HG02884 (cell line): ENCODE data around the gene TTLL12.

Experiments used
- ATAC-seq: cut with Tn5 transposase; IDR thresholded peaks from one replicate; pipeline ENCODE4 v1.9.1; 2021; ENCODE audit warnings: mild to moderate bottlenecking, moderate library complexity; ENCODE audit not compliant: unreplicated experiment

Gene TTLL12

DNA sequence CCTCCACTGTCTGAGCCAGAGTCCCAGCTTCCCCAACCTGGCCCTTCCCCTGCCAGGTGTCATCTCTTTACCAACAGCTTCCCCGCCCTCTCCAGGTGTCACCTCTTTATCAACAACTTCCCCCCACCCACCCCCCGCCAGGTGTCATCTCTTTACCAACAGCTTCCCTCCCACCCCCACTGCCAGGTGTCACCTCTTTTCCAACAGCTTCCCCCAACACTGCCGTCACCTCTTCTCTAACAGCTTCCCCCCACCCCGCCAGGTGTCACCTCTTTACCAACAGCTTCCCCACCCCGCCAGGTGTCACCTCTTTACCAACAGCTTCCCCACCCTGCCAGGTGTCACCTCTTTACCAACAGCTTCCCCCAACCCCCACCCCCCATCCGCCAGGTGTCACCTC, 29.8 kb upstream of the TTLL12 start:
- no peak for ATAC-seq

DNA sequence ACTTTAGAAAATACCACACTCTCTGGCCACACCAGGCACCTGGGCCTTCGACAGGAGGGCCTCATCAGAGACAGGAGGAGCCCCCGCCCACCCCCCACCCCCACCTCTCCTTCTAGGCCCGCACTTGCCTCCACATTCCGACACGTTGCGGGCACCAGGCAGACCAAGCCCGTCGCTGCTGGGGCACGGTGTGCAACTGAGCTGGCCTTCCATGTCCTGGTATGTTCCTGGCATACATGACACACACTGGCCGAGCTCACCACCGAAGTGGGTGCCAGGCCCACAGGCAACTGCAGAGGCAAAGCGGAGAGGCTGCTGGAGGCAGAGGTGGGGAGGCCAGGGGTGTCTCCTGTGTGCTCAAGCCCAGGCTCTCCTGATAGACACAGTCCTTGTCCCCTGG, 27.0 kb upstream of the TTLL12 start:
- no peak for ATAC-seq

DNA sequence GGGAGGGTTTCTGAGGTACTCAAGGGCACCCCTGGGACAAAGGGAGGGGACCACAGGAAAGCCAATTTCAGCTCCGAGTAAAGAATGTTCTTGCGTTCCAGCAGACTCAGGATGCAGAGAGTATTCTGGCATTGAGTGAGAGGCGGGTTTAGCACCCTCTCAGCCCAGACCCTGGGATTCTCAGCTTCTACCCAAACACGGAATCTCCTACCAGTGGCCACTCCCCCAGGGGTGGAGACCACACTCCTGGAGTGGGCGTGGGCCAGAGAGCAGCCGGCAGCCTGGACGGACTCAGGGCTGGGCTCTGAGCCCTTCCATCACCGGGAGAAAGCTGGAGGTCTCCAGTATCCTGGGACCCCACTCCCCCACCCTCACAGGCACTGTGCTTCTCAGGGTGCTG, 26.1 kb upstream of the TTLL12 start:
- ATAC-seq: no peak

DNA sequence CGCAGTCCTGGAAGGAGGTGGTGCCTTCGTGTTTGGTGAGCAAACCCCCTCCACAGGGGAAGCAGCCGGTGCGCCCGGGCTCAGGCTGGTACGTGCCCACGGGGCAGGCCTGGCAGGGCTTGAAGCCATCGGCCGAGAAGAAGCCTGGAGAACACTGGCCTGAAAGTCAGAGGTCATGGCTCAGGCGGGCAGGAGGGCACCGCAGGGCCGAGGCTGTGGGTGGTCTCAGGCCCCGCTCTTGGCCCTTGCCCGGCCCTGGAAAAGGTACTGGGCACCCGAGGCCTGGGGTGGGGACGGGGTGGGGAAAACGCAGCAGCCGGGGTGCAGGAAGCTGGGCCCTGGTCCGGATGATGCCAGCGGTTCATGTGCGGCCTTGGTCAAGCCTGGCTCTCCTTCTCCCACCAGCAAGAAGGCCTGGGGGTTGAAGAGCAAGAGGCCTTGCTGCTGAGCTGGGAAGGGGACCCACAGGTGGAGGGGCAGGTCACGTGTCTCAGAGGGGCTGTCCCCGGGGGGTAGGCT, 25.6 kb upstream of the TTLL12 start:
- ATAC-seq: no peak

DNA sequence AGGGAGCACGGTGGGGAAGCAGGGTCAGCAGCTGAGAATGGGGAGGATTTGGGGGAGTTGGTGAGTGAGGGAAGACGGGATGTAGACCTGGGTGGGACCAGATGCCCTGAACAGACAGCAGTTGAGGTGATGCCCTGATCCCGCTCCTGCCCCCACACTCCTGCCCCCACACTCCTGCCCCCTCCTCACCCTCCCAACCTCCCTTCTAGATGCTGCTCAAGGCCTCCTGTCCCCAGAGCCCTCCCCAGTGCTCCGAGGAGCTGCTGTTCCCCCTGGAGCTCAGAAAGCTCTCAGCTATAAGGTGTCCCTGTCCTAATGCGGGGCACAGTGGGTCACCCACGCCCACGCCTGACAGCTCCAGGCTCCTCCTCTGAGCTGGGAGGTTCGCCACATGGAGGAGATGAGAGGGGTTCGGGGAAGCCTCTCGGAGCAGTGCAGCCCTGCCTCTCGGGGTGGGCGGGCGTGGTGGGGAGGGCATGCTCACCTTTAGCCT, 25.1 kb upstream of the TTLL12 start:
- no peak for ATAC-seq

DNA sequence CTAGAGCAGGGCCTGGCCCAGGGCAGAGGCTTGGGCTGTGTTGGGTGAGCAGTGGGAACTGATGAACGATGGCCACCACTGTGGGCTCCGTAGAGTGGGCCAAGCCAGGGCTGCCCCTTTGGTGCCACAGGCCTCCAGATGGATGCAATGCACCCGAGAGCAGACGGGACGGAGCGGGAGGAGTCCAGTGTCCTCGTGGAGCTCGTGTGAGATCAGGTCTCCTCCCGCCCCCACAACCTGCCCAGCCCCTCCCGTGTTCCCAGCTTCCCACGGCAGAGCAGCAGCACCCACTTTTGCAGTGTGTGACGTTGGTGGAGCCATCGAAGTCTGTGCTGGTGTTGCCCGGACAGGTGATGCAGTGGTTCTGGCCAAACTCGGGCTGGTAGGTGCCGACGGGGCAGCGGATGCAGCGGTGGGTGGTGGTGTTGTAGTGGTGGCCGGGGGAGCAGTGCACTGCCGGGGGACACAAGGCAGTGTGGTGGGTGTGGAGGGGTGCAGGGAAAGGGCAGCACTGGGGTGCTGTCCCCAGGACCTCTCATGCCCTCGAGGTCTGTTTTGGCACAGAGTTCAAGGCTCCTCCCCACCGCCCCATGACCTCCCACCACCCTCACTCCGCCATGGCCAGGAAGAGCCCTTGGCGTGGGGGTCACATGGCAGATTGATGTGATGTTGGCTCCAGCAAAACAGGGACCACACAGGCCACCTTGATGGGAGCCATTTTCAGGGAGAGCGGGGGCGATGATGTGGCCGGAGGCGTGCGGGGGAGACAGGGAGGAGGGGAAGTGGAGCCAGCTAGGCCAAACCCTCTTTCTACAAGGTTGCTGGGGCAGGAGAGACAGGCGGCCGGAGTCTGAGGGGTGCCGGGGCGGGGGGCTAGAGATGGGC, 23.9 kb upstream of the TTLL12 start:
- ATAC-seq: no peak

DNA sequence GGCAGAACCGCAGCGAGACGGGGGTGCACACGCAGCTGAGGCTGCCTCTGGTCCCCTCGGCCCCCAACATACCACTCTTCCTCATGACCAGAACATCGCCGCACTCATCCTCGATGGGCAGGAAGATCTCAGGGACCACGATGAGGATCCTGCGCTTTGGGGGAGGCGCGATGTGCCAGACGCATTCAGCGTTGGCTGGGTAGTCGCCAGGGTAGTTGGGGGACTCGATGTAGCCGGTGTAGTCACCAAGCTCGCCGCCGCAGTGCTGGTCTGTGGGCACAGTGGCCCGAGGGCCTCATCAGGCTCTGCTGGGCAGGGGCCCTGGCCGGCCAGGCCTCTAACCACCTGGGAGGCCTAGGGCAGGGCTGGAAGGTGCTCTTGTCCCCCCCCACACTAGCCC, 23.0 kb upstream of the TTLL12 start:
- no peak for ATAC-seq

DNA sequence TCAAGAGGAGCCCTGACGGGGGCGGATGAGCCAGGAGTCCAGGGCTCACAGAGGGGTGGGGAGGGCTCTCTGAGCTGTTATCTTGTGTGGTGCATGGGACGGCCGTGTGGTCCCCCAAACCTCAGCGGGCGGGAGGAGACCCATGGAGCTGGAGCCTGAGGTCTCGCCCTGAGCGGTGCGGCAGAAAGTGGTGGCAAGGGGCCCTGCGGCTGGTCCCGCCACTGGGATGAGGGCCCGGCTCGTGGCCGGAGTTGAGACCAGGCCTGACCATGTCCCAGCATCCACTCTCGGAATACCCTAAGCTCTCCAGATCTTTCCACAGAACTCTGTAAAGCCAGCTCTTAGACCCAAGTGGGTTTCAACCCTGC, 22.6 kb upstream of the TTLL12 start:
- no peak for ATAC-seq

DNA sequence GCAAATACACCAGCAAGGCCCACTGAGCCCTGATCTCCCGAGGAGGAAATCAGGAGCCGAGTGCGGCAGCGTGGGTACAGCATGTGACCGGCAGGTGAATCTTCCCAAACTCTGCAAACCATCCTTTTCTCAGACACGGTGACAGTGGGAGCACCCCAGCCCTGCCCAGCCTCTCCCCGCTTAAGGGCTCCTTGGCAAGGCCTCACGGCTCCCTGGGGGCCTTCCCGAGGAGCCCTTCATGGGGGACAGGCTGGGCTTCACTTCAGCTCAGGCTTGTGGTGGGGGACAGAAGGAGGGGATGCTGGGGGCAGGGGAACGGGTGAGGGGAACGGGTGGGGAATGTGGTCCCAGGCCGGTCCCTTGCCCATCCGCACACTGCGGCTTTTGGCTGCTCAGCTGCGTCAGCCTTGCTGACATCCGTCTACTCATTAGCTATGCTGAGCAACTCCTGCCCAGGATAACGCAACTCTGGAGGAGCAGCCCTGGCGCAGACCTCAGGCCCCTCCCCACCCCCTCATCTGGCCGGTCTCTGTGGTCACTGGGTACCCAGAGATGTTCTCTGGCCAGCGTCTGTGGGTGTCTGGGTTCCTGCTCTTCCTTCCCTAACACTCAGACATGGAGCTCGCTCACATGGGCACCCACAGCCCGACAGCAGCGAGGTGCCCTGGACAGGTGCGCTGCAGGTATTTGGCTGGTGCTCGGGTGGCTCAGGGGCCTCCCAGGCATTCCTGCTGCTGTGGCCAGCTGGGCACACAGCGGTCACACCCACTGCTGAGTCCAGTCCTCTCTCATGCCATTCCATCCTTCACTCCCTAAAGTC, 22.0 kb upstream of the TTLL12 start:
- ATAC-seq: no peak

DNA sequence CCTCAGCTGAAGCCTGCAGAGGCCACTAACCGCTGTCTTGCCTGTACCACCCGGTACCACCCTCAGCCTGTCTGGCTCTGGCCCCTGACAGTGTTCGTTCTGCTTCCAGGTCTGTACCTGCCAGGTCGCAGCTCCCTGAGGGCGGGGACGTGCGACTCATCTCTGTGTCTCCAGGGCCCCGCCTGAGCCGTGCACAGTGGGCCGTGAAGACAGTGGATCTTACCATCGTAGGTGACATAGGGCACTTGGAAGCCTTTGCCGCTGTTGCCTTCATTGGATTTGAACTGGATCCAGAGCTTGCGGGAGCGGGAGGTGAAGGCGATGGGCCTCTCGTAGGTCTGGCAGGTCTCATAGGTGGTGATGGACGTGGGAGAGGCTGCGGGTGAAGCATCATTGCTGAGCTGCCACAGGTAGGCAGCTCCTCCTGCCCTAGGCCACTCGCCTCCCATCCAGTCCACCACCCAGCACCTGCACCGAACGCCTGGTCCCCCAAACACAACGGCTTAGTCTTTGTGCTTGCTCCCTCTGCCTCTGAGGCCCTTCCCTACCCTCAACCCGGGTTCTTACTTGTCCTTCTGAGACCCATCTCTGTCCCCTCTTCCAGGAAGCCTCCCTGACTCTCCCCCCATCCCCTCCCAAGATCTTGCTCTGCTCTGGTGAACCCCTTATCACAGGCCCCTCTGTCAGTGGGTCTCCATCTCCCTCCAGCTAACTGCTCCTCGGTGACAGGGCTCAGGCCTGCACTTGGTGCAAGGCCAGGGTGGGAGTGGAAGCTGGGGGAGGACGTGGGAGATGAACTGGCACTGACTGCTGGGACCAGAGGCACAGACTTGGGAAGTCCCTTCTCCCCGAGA, 21.1 kb upstream of the TTLL12 start:
- no peak for ATAC-seq

DNA sequence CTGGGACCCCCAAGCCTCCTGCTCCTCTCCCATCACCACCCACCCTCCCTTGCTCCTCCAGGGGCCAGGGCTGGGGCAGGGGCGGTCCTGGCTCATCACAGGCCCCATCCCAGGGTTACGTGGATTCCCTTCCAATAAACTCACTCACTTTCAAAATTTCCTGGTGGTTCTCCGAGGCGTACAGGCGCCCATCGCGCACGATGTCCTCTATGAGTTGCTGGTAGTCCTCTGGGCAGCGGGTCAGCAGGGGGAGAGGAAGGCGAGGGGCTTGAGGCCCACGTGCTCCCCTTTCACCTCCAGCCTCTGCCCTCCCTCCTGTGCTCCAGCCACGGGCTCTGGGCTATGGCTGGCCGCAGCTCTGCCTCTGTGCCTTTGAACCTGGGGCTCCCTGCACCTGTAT, 20.5 kb upstream of the TTLL12 start:
- ATAC-seq: no peak

DNA sequence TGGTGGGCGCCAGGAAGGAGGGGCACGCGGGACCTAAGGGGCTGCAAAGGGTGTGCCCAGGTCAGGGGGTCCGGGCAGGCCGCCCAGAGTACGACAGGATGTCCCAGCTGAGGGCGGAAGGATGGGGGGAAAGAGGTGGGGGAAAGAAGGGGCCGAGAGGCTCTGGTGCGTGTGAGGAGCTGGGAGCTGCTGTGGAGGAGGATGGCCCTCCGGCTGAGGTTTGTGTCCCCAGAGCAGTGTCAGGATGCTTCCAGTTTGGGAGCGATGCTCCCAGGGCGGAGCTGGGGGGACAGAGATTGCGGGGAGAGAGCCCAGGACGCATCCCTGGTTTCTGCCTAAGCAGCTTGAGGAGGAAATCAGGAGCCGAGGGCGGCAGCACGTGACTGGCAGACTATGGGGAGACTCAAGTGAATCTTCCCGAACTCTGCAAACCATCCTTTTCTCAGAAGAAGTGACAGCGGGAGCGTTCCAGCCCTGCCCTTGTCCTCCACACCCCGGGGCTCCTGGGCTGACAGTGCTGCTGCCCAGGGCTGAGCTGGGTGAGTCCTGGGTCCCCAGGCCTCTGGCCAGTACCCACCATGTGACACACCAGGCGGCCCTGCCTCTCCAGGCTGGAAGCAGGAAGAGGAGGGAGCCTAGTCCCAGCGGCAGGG, 19.7 kb upstream of the TTLL12 start:
- no peak for ATAC-seq

DNA sequence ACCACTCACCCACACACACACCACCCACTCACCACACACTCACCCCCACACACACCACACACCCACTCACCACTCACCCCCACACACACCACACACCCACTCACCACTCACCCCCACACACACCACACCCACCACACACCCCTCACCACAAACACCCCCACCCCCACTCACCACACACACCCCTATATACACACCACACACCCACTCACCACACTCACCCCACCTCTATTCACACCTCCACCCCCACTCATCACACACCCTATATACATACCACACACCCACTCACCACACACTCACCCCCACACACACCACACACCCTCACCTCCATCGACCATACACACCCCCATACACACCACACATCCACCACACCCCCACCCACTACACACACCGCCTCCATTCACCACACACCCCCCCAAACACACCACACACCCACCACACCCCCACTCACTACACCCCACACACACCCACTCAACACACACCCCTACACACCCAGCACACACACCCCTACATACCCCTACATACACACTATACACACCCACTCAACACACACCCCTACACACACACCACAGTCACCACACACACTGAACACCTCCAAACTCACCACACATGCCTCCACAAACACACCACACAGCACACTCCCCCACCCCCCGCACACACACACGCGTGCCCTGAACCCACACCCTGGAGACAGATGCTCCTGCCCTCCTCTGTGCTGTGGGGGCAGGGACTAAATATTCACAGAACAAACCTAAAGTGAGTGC, 19.0 kb upstream of the TTLL12 start:
- no peak for ATAC-seq

DNA sequence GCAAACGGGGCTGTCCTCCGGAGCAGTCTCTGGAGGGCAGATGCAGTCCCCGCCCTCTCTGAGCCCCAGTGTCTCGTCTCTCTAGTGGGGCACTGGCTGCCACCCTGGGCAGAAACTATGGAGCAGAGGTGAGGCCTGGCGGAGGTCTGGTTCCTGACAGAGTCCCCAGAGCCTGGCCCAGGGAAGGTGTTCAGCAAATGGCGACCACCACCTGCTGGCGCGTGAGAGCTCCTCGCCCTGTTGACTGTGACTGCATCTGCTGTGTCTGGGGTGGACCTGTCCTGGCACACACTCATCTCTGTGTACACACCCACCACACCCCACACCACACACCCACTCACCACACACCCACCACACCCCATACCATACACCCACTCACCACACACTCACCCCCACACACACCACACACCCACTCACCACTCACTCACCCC, 18.3 kb upstream of the TTLL12 start:
- no peak for ATAC-seq

DNA sequence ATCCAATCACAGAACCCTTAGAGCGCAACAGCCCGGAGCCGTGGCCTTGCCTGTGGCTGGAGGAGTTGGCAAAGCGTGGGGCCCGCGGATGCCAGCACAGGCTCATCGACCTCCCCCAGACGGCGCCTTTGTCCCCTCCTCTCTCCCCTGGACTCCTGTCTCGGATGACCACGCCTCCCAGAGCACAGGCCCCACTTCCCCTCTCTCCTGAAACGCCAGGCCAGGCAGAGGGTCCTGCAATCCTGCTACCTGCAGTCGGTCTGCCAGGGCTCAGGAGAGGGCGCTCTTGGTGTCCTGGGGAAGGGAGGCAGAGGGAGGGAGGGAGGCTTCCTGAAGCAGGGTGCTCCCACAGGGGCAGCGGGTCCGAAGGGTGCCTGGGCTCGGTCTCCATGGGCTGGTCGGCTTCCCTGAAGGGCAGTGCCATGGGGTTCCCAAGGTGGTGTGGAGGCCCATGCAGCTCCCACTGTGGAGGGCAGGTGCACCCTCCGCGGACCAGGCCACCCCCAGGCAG, 16.6 kb upstream of the TTLL12 start:
- ATAC-seq: no peak

DNA sequence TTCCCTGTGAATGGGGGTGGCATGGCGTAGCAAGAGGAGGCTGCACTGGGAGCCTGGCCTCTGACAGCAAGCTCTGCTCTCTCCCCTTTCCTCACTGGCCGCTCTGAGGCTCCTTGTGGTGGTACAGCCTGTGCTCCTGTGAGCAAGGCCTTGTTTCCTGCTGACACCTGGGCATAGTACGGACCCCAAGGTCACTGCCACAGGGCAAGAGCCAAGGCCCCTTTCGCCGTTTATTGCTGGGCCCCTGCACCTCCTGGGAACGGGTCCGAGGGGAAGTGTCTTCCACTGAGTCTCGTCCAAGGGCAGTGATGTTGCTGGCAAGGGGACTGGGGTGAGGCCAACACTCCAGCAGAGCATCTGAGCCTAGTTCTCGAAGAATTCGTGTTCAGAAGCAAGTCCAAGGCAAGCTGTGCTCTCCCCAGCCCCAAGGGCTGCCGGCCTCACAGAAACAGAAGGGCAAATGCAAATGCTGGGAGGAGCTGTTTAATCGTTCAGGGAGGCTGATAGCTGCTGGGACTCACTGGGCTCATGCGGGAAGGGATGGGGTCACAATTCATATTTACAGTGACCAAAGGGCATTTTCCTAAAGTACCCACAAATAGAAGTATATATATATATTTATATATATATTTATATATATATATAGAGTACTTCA, 15.9 kb upstream of the TTLL12 start:
- ATAC-seq: no peak

DNA sequence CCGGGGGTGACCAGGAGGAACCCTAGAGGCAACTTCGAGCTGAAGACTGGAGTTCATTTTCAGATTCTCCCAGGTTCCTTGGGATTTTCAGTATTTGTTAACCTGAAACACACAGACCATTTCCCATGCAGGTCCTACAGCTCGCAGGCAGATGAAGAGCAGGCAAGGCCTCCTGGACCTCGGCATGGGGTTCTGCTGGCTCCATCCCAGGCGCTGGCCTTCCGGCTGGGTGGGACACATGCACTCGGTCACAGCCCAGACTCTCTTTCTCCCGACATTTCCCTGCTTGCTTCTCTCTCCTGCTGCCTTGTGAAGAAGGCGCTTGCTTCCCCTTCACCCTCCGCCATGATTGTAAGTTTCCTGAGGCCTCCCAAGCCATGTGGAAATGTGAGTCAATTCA, 15.4 kb upstream of the TTLL12 start:
- ATAC-seq: no peak

DNA sequence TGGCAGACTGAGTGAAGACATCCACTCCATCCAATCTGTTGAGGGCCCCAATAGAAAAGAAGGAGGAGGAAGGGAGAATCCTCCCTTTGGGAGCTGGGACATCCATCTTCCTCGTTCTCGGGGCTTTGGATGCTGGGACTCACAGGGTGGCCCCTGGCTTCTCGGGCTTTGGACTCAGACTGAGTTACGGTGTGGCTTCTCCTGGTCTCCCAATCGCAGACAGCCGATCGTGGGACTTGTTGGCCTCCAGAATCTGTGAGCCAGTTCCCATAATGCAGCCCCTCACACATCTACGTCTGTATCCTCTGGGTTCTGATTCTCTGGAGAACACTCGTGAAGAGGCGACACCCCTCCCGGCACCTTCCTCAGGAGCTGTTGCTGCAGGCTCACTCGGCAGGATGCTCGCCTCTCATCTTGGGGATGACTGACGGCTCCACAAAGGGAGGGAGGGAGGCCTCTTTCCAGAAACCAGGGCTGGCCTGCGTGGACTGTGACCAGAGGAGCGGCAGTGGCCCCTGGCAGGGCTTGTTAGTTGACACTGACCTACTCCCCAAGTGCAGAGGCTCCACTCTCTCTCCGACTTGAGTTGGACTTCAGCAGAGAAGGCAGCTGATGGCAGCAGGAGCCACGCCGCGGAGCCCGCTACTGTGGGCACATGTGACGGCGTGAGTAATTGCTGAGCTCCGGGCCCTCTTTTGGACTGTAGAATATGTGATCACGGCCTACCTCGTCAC, 14.7 kb upstream of the TTLL12 start:
- no peak for ATAC-seq
